Prostate gland (tissue), 2 donors: ENCODE results near the gene WDR48. TPM values are rescaled to one million over a fixed set of nuclear protein-coding genes. Genes with fewer than 3 reads are reported as not detected.

Source experiments
- DNase-seq: peaks from one replicate; pipeline ENCODE4 v3.0.0-alpha.2; 2019; ENCODE audit warnings: low spot score
- H3K27ac ChIP-seq, 2 donors: fragments of 200-600 bp; sonication (generic); 2 replicates each; pipeline ENCODE4 v1.5.1; 2017 to 2019
- H3K27me3 ChIP-seq: fragments of 200-600 bp; sonication (generic); replicated peaks from 2 replicates; pipeline ENCODE4 v1.5.1; 2019; ENCODE audit not compliant: insufficient read depth
- H3K36me3 ChIP-seq, 2 donors: fragments of 200-600 bp; sonication (generic); 1 replicate in 1 of 2; 2 replicates in 1 of 2; pipeline versions ENCODE4 v1.5.1 to v1.8.1; 2017 to 2019
- H3K4me1 ChIP-seq: fragments of 200-600 bp; sonication (generic); replicated peaks from 2 replicates; pipeline ENCODE4 v1.5.1; 2019
- H3K4me3 ChIP-seq, 2 donors: fragments of 200-600 bp; sonication (generic); 2 replicates each; pipeline ENCODE4 v1.5.1; 2017 to 2019
- H3K9me3 ChIP-seq: fragments of 200-600 bp; sonication (generic); 2 replicates; pipeline ENCODE4 v1.5.1; 2017
- POLR2A ChIP-seq: fragments of 450-650 bp; IDR thresholded peaks from one replicate; pipeline ENCODE4 v1.6.1; 2016; ENCODE audit warnings: antibody characterized with exemption, mild to moderate bottlenecking
- POLR2AphosphoS5 ChIP-seq: sonication (generic); formaldehyde crosslinking; IDR thresholded peaks from one replicate; pipeline ENCODE4 v1.6.1; 2017; ENCODE audit warnings: antibody characterized with exemption
- WGBS: methylation state at CpG from one replicate; pipeline ENCODE4 v1.1.5; 2018; 5-methylcytosine and 5-hydroxymethylcytosine counted together
- intact Hi-C: fragments of 100-400 bp; cut with DNase I; formaldehyde crosslinking; loops from one replicate; pipeline ENCODE4 v1.14.2; 2022
- total RNA-seq, 2 donors: library from RNA; depleted of rRNA; stranded (reverse); fragments of >200 nt; gene quantifications; one replicate each; pipeline ENCODE4 v1.1.0, GENCODE V29; 2016
- TF ChIP-seq, protein P1 (sequence below), 4 experiments: fragments of 200-600 bp in 2 of 4; fragments of 450-650 bp in 2 of 4; sonication (generic) in 2 of 4; IDR thresholded peaks; 1 replicate in 3 of 4; 2 replicates in 1 of 4; pipeline ENCODE4 v1.5.1; 2016 to 2019; ENCODE audit warnings: antibody characterized with exemption in 4 of 4, mild to moderate bottlenecking in 2 of 4, moderate library complexity in 2 of 4

Gene WDR48
- total RNA-seq, 2 donors from 2014 or later, result 22.5 to 46.7 TPM

GRCh38 chr3:39099738-39100499 is 48.1 kb downstream of the WDR48 start:
- no peak for DNase-seq
- TF ChIP-seq, protein P1, sequence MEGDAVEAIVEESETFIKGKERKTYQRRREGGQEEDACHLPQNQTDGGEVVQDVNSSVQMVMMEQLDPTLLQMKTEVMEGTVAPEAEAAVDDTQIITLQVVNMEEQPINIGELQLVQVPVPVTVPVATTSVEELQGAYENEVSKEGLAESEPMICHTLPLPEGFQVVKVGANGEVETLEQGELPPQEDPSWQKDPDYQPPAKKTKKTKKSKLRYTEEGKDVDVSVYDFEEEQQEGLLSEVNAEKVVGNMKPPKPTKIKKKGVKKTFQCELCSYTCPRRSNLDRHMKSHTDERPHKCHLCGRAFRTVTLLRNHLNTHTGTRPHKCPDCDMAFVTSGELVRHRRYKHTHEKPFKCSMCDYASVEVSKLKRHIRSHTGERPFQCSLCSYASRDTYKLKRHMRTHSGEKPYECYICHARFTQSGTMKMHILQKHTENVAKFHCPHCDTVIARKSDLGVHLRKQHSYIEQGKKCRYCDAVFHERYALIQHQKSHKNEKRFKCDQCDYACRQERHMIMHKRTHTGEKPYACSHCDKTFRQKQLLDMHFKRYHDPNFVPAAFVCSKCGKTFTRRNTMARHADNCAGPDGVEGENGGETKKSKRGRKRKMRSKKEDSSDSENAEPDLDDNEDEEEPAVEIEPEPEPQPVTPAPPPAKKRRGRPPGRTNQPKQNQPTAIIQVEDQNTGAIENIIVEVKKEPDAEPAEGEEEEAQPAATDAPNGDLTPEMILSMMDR (IDR thresholded peaks at IDR 0.05), result no peak
- TF ChIP-seq POLR2AphosphoS5, result no peak
- H3K4me1 ChIP-seq, result peaks cover 4% of the 10 kb centered on the region
- peaks cover 0 to 16% of the 10 kb centered on the region in 2 donors for H3K36me3 ChIP-seq
- no peak overlapping the region for H3K27ac ChIP-seq
- 100% methylated on average over 2 of the region's 2 CpGs for WGBS
- H3K4me3 ChIP-seq, result no peak overlapping the region
- intact Hi-C loops, result loop anchor here (10.0 kb wide), 1 partner anchor 305 kb away; the partner anchor contains the start of gene RPSA
- no peaks in the 10 kb centered on the region for H3K27me3 ChIP-seq
- H3K9me3 ChIP-seq, result no peaks in the 10 kb centered on the region

GRCh38 chr3:39100500-39100886 is 48.7 kb downstream of the WDR48 start:
- WGBS, result 87% methylated on average over 9 of the region's 9 CpGs
- Histone ChIP-seq H3K27ac (no peak overlapping the region), H3K4me1 (peaks cover 4% of the 10 kb centered on the region), H3K36me3 (peaks cover 0 to 16% of the 10 kb centered on the region in 2 donors), H3K9me3 (no peaks in the 10 kb centered on the region), H3K27me3 (no peaks in the 10 kb centered on the region), H3K4me3 (no peak overlapping the region)
- TF ChIP-seq POLR2AphosphoS5, result no peak
- TF ChIP-seq POLR2A, result no peak
- TF ChIP-seq, protein P1 (IDR thresholded peaks at IDR 0.05), result no peak
- no peak for DNase-seq
- intact Hi-C loops, result loop anchor here (10.0 kb wide), 1 partner anchor 304 kb away; the partner anchor contains the start of gene RPSA

DNA sequence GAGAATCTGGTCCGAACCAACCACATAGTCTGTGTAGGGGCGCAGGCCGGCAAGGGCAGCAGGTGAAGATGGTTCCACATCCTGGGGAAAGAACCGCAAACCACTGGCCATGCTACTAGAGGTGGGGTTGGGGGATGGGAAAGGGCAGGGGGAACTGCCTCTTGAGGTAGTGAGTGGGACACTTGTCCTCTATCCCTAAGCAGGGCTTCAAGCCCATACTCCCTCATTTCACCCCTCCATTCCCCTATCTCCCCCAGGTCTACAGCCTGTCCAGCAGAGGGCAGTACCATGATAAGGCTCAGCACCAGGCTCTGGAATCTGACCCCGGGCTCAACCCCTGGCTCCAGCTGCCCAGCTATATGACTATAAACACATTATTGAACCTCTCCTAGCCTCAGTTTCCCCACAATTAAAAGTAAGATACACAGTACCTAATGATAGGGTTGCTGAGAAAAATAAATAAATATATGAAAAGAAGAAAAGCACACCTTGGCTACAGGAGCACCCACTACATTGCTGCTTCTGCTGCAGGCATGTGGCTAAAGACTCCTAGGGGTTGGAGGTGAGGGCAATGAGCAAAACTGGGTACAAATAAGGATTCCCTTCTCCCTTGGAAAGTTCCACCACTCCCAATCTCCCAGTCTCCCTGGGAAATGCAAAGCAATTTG is 49.3 kb downstream of the WDR48 start:
- no peak for DNase-seq
- WGBS, result 88% methylated on average over 5 of the region's 5 CpGs

GRCh38 chr3:39102504-39103323 is 50.9 kb downstream of the WDR48 start:
- no peak overlapping the region for H3K4me3 ChIP-seq
- WGBS, result 89% methylated on average over 8 of the region's 8 CpGs
- H3K36me3 ChIP-seq, result peaks cover 0 to 16% of the 10 kb centered on the region in 2 donors
- H3K27me3 ChIP-seq, result no peaks in the 10 kb centered on the region
- H3K4me1 ChIP-seq, result peaks cover 7% of the 10 kb centered on the region
- H3K27ac ChIP-seq, result no peak overlapping the region
- TF ChIP-seq, protein P1 (IDR thresholded peaks at IDR 0.05), result no peak
- TF ChIP-seq POLR2AphosphoS5, result no peak
- TF ChIP-seq POLR2A, result no peak
- H3K9me3 ChIP-seq, result no peaks in the 10 kb centered on the region
- intact Hi-C loops, result loop anchor here (10.0 kb wide), 1 partner anchor 302 kb away; the partner anchor contains the start of gene RPSA
- DNase-seq, result no peak

More for the DNA sequence above, 49.3 kb downstream of the WDR48 start:
- H3K9me3 ChIP-seq, result no peaks in the 10 kb centered on the region
- H3K27ac ChIP-seq, result no peak overlapping the region
- TF ChIP-seq POLR2A, result no peak
- TF ChIP-seq POLR2AphosphoS5, result no peak
- TF ChIP-seq, protein P1 (IDR thresholded peaks at IDR 0.05), result peak in 3 of 4 experiments; percentile 30 to 49 (median 36)
- intact Hi-C loops, result loop anchor here (10.0 kb wide), 1 partner anchor 304 kb away; the partner anchor contains the start of gene RPSA
- no peak overlapping the region for H3K4me3 ChIP-seq
- H3K36me3 ChIP-seq, result peaks cover 0 to 16% of the 10 kb centered on the region in 2 donors
- peaks cover 10% of the 10 kb centered on the region for H3K4me1 ChIP-seq
- H3K27me3 ChIP-seq, result no peaks in the 10 kb centered on the region
